Activated CD4-positive, alpha-beta T cell treated with anti-CD3 and anti-CD28 coated beads for 1 hour (primary cell): ENCODE measurements around the gene DNAH1.

Experiments
- DNase-seq: peaks from one replicate; pipeline ENCODE4 v3.0.0-alpha.2; 2020

Gene DNAH1

GRCh38 chr3:52406791-52407510 is 90.8 kb downstream of the DNAH1 start:
- DNase-seq: no peak

- no peak for DNase-seq
These were observed 91.7 kb downstream of the DNAH1 start for GRCh38 chr3:52407779-52408178.

- DNase-seq: no peak
These were observed 92.3 kb downstream of the DNAH1 start for GRCh38 chr3:52408466-52408865.

DNA sequence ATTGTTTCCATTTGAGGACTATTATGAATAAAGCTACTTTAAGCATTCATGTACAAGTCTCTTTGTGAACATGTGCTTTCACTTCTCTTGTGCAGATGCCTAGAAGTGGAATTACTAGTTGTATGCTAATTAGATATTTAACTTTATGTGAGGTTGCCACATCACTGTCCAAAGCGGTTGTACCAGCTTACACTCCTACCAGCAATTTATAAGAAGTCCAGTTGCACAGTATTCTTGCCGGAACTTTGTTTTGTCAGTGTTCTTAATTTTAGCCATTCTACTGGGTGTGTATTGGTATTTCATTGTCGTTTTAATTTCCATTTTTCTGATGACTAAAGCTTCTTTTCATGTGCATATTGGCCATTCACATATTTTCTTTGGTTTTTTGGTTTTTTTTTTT is 99.7 kb downstream of the DNAH1 start:
- DNase-seq: no peak

DNA sequence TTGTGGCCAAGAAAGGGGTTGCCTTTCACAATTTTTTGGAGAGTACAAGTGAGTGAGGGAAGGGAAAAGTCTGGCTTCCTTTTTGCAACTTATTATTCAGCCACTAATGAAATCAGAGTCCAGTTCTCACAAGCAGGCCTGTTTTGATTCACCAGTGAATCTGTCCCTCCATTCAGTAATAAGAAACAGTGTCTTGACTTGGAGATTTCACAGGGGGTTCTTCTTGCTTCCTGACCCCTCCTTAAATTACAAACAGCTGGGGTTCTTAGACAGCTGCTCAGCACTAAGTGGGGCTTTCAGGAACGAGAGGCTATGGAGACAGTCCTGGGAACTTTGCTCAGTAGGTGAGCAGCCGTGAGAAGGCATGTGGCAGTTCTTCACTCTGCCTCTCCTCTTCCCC is 104.3 kb downstream of the DNAH1 start:
- DNase-seq: no peak

DNA sequence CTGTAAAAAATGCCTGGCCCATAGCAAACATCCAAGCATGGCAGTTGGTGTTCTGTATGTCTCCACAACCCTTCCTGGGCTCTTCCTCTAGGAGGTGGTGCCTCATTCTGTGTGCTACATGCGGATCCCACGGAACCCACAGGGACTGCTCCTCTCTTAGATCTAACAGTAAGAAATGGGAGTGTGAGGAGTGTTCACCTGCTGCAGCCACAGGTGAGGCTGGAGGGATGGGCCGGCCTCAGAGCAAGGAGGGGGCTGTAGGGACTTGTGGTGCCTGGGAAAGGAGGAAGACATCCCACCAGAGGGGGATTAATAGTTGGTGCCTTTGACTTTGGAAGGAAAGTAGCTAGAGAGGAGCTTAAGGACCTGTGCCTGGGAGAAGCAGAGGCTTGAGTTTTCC is 106.5 kb downstream of the DNAH1 start:
- DNase-seq: no peak

DNA sequence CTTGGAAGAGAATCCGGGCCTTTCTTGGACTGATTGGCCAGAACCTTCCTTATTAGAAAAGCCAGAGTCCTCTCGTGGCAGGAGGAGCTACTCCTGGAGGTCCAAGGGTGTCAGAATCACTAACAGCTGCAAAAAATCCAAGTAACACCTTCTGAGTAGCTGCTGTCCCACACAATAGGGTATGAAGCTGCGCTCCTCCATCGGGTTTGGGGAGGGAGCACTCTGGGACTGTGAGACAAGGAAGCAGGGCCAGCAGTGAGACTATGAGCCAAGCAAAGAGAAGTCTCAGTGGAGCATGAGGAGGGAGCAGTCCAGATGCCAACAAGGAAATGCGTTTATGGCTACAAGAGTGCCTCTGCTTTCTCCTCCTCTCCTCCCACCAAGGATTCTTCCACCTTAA is 107.1 kb downstream of the DNAH1 start:
- DNase-seq: no peak

GRCh38 chr3:52428151-52429005 is 112.3 kb downstream of the DNAH1 start:
- DNase-seq: no peak

DNA sequence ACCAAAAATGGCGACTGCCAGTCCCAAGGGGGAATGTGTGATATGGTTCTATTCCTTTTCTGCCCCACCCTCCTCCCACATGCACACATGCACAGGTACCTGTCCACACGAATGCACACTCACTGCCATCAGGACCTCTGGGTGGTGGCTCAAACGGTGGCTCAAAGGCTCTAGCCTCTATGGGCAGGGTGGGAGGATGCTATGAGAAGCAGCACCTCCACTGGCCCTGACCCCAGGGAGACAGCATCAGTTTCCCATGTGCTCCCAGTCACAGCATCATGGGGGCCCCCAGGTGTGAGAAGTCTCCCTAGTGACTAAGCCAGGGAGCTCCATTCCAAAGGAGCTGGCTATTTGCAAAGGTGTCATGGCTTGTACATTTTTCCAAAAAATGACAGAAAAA is 112.9 kb downstream of the DNAH1 start:
- no peak for DNase-seq

- no peak for DNase-seq
These were observed 113.8 kb downstream of the DNAH1 start for GRCh38 chr3:52429779-52430415.

DNA sequence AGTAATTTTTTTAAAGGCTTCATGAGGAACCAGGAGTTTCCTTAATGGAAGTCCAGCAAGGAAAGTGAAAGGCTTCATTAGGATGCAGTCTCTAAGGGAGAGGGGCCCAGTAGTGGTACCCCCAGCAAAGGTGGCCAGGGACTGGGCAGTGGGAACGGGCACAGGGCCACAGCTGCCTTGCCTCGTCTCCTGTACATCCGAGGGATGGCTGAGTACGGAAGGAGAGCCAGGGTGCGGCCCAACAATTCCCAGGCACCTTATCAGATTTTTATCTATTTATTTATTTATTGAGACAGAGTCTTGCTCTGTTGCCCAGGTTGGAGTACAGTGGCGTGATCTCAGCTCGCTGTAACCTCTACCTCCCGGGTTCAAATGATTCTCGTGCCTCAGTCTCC is 114.3 kb downstream of the DNAH1 start:
- DNase-seq: no peak

- no peak for DNase-seq
These were observed 115.5 kb downstream of the DNAH1 start for GRCh38 chr3:52431459-52432223.

DNA sequence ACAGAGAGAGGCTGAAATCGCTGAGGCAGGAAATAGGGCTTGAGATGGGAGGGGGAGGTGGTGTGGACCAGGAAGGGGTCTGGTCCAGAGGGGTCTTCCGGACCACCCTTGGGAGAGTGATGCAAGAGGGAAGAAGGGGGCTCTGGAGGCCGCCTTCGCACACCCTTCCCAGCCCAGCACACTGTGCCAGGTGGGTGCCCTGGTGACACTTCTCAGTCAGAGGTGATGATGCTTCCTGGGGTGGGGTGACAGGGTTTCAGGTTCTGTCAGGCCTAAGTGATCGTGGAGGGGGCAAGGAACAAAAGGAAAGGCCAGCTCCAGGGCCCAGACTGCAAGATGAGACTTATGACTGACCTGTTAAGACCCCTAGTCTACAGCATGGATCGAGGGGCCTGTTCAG is 116.1 kb downstream of the DNAH1 start:
- DNase-seq: no peak

GRCh38 chr3:52432691-52433141 is 116.6 kb downstream of the DNAH1 start:
- no peak for DNase-seq

DNA sequence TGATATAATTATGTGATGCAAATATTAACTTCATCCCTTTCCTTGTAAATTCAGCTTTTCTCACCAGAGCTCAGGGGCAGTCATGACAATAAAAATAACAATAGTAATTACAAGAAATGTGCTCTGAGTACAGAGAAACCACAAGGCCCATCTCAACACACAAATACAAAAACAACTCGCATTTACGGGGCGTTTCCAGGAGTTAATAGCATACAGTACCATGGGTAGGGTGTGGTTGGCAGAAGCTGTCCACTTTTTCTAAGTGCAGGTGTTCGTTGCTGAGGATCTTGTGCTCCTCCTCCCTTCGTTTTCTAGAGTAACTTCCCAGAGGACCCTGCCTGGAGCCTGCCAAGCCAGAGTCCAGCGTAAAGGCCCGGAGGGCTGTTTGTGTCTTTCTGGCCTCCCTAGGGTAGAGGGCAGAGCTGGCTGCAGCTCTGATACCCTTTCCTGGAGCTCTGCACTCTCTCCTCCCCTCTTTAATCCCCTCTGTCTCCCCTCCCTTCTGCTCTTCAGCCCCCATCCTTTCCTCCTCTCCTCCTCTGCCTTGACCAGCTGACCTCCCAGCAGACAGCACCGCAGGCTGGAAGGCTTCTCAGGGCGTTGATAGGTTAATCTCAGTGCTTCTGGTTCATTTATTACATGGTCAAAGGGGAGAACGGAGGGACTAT is 117.3 kb downstream of the DNAH1 start:
- DNase-seq: no peak

- no peak for DNase-seq
These were observed 117.9 kb downstream of the DNAH1 start for GRCh38 chr3:52433996-52434479.

GRCh38 chr3:52434491-52435115 is 118.5 kb downstream of the DNAH1 start:
- DNase-seq: no peak

DNA sequence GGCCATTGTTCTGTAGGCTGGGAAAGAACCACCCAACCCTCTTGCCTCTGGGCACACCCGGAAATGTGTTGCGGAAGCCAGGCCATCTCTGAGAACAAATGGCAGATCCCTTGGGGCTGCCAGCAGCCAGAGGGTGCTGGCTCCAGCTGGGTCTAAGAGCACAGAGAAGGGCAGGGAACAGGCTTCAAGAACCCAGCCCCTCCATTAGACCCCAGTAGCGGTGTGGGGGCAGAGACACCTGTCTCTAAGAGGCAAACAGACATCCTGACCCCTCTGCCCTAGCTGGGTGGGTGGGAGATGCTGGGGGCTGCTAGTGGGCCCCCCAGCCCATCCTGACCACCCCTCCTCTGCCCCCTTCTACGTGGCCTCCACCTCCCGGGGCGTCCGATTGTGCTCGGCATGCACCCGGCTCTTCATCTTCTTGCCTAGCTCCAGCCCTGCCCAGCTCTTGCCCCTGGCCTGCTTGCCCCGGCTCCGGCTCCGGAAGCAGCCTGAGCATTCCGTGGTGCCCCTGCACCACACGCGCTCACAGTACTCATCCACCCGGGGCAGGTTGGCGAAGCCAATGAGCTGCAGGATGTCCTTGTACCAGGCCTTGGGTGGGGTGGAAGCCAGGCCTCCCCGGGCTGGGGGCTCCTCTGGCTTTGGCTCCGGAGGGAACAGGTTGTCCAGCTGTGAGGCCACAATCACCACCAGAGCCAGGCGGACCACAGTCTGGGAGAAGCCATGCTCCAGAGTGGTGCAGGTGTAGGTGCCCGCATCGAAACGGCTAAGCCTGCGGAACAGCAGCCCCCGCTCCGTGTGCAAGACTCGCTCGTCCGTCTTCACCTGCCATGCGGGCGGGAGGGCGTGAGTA is 119.4 kb downstream of the DNAH1 start:
- DNase-seq: no peak

DNA sequence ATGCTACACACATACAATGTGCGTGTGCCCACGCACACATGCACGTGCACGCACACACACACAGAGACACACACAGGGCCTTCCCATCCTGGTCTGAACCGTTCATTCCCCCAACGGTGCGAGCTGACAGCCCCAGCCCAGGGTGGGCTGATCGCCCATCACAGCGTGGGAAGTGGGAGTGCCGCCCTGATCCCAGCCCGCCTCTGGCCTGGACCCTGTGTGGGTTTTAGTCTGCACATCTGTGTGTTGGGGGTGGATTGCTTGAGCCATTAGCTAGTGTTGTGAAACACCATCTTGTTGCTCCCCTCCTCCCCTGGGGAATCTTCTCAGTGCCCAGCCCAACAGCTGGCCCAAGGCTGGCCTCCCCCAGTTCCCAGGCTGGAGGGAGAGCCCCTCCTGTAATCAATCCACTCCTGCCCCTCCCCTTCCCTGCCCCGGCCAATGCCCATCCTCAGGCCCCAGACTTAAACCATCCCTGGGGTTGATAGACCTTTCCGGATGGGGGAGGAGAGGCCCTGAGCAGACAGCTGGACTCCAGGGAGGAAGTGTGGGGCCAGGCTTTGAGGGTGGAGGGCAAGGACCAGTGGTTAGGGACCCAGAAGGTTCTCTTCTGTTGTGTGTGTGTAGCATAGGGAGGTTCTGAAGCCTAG is 120.5 kb downstream of the DNAH1 start:
- no peak for DNase-seq
